Measurements from ENCODE around the gene SIRPA.

The SIRPA gene

GRCh38 chr20:1934721-1935573, 39.7 kb downstream of the SIRPA start:
- DNase-seq = no peak

GRCh38 chr20:1935696-1936366, 40.6 kb downstream of the SIRPA start:
- no peak for DNase-seq

GRCh38 chr20:1937316-1937976, 42.2 kb downstream of the SIRPA start:
- DNase-seq = no peak

- no peak for DNase-seq
Measured at GRCh38 chr20:1938464-1939269, 43.5 kb downstream of the SIRPA start.

- no peak for DNase-seq
Measured at GRCh38 chr20:1939270-1939595, 44.0 kb downstream of the SIRPA start.

- DNase-seq = no peak
Measured at GRCh38 chr20:1940581-1940980, 45.4 kb downstream of the SIRPA start.

- no peak for DNase-seq
Measured at GRCh38 chr20:1941226-1941625, 46.0 kb downstream of the SIRPA start.

- no peak for DNase-seq
Measured at GRCh38 chr20:1942061-1942460, 46.9 kb downstream of the SIRPA start.

GRCh38 chr20:1942486-1943274, 47.5 kb downstream of the SIRPA start:
- DNase-seq = no peak

GRCh38 chr20:1943275-1944002, 48.2 kb downstream of the SIRPA start:
- no peak for DNase-seq

- no peak for DNase-seq
Measured at GRCh38 chr20:1944345-1945091, 49.3 kb downstream of the SIRPA start.

GRCh38 chr20:1945134-1945618, 50.0 kb downstream of the SIRPA start:
- peak; percentile 94 for DNase-seq

GRCh38 chr20:1945660-1946059, 50.5 kb downstream of the SIRPA start:
- no peak for DNase-seq

- DNase-seq = no peak
Measured at GRCh38 chr20:1946442-1946761, 51.2 kb downstream of the SIRPA start.

- peak; percentile 96 for DNase-seq
Measured at GRCh38 chr20:1946762-1947534, 51.7 kb downstream of the SIRPA start.

GRCh38 chr20:1947535-1947846, 52.3 kb downstream of the SIRPA start:
- no peak for DNase-seq

- no peak for DNase-seq
Measured at GRCh38 chr20:1949347-1950100, 54.3 kb downstream of the SIRPA start.

GRCh38 chr20:1950836-1951235, 55.6 kb downstream of the SIRPA start:
- no peak for DNase-seq

GRCh38 chr20:1951436-1952115, 56.4 kb downstream of the SIRPA start:
- DNase-seq = no peak

Measured in SIG-M5 (cell line).